GM10847 (cell line): ENCODE data around the gene PRKCE.

Source experiments
- POLR2A ChIP-seq: IDR thresholded peaks from 2 replicates; pipeline ENCODE4 v1.6.1; 2011; ENCODE audit not compliant: insufficient read length; ENCODE audit errors: extremely low read depth

PRKCE gene

DNA sequence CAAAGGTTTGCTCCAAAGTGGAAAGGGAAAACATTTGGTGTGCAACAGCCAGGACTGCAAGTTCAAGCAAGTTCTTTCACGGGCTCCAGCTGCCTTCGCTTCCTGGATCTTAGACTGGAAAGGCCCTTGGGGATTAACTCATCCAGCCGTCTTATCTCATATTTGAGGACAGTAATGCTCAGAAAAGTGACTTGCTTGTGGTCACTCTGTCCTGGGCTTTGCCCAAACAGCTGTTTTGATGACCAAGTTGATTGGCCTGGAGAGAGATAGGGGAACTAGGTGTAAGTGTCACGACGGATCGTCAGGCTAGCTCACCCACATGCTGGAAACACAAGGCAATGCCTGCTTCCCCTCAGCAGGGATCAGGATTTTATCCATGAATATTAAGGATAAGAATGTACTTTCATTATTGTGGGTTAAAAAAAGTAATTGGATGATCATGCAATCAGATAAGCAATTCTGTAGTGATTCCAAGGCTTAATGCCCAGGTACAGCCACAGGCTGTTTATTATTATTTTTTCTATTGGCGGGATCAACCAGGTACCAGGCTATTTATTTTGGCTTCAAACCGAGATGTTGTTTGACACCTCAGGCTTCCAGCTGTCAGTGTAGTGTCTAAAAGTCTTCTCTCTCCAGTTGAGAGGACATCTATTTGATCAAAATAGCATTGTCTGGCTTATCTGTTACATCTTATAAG, 483.2 kb downstream of the PRKCE start:
- no peak for TF ChIP-seq POLR2A

DNA sequence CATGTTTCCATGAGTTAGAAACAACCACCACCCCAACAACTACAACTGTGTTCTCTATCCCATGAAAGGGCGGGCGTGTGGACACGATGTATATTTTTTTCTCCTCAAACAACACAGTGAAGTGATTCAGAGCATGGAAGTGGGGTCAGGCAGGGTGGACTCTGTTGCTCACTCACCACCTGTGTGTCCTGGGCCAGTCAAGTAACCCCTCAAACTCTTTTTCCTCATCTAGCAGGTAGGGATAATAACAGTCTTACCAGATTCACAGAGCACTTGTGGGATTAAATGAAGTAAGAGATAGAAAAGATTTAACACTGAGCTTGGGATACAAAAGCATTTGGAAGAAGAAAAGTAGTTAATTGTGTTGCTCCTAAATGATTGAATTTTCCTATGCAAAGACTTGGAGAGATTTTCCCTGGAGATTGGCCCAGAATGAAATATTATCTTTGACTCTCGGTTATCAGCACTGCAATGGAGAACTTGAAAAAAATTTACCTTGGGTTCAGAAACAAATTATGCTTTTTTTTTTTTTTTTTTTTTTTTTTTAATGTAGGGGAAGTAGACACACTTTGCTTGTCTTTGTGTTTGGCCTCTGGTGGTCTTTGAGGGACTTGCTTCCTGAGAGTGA, 483.9 kb downstream of the PRKCE start:
- no peak for TF ChIP-seq POLR2A

DNA sequence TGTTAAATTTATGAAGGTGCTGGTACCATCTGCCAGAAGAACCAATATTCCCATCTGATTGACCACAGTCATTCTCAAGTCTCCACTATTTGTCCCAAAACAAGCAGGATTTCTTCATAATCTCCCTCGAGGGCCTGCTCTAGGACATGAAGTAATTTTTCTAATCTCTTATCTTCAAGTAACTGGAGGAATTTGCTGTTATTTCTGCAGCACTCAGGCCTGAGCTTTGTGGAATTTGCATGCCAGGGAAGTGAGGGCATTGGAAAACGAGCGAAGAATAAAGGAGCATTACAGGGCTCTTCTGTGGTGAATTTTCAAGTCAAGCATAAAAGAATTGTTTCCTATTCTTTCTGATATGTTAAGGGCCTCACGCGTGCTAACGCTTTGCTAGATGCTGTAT, 484.5 kb downstream of the PRKCE start:
- TF ChIP-seq POLR2A, result no peak

DNA sequence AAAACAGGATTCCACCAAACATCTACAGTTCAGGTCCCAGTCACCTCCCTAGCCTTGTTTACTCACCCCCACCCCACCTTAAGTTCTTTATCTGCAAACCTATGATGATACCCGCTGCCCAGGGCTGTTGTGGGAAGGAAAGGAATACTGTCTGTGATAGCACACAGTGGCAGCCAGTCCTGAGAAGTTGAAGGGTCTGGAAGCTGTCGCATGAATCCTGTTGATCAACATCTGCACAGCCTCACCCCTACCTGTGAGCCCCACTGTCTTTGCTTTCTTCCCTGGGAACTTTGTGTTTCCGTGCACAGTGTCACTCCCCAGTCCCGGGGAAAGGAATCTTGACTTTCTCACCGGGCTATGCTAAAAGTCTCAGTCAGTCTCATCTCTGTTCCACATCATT, 485.0 kb downstream of the PRKCE start:
- no peak for TF ChIP-seq POLR2A

DNA sequence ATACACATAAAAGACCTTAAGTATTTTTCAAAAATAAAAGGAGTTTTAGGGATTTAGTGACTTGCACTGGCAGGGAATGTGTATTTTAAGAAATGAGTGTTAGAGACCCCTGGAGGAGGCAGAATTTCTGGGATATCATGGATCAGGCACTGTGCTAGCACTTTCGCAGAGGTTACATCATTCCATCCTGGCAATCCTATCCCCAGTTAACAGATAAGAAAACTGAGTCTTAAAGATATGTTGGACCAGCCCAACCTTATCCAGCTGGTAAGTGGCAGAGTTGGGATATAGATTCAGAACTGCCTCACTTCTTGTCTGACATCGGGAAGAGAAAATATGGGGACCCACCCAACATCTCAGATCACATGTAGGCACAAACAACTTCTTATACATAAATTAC, 485.5 kb downstream of the PRKCE start:
- TF ChIP-seq POLR2A, result no peak

DNA sequence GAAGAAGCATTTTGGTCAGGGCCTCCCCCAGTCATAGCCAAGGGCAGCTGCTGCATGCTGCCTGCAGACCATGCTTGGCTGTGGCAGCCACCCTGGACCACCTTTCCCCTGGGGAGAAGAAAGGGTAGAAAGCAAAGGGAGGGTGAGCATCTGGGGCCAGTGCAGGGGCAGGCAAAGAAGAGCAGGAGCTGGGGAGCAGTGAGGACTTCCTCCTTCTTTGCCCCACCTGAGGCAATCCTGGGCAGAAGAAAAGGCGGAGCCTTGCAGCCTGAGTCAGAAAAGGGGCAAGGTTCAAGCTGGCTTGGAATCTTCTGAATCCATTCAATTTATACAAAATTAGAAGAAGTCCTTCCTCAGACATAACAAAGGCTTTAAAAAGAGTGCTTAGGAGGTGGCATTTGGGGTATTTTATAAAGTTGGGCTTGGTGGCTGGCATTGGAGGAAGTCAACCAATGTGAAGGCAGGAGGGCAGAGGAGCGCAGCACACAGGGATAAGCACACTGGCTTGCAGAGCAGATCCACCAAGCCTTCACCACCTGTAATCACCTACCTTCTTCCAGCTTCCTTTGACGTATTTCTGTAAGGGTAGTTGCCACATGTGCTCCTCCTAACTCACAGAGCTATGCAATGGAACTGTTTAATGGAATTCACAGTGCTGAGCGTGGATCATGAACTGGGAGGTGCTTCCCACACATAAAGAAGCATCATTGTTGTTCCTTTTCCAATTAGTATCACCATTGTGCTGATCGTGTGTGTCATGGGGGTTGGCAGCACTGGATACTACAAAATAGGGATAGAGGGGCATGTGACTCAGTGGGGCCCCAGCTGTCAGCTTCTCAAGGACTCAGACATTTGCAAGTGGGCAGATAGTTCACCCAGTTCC, 491.3 kb downstream of the PRKCE start:
- no peak for TF ChIP-seq POLR2A

DNA sequence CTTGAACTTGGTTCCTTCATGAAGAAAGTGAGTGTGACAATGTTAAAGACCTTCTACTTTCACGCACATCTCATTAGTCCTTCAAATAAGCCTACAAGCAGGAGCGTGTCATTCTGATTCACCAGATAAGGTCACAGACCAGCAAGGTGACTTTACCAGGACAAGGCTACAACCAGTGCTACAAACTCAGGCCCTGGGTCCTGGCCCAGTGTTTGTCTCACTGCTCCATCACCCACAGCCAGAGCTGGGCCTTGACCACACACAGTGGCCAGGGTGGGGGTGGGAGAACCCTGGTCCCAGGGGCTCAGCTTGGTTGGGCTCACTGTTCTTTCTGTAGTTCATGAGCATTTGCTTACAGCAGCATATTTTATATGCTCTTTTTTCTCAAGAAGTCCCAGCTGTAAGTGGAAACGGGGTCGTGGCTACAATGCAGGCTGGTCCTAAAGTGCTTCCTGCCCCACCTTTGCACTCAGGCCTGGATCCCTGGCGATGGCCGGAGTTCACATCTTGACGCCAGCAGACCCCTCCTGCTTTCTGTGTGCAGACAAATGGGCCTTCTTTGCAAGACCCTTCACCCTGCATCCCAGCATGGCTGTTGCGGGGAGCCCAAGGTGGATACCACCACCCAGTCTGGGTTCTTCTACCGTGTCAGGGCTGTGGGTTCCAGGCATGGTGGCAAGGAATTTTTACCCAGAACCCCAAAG, 492.1 kb downstream of the PRKCE start:
- TF ChIP-seq POLR2A, result no peak

DNA sequence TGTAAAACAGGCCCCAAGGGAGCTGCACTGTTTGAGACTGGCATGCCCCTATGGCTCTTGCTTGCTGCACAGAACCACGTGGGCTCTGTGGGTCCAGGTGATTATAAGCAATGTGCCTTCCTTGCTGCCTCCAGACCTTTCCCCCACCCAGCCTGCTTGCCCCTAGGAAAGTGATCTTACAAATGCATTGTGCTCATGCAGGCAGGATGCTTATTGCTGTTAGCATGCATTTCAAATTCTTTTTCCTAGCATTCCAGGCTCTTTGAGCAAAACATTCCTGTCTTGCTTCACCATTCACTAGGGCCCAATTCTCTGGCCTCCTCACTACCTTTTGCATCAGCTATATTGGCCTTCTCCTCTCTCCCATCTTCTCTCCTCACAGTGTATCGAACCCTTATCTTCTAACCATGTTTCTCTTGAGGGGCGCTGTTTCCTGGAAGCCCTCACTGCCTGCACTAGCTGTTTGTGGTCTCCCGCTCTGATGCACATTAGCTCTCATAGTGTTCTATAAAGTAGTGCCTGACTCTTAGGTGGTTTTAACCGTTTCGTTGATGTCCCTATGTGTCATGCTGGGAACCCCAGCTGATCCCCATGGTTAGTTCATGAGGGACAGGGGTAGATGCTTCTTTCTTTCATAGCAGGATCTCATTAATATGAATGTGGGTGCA, 492.8 kb downstream of the PRKCE start:
- no peak for TF ChIP-seq POLR2A

DNA sequence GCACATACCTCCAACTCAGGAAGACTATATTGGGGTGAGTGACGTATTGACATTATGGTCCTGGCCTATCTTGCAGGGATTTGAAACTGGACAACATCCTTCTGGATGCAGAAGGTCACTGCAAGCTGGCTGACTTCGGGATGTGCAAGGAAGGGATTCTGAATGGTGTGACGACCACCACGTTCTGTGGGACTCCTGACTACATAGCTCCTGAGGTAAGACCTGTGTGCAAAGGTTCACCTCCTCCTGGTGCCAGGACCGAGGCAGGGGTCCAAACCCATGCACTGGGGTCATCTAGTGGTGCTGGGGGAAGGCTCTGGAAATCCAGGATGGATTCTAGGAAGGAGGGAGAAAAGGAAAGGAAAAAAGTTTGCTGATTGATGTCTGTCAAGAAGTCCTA, 493.5 kb downstream of the PRKCE start:
- TF ChIP-seq POLR2A, result no peak

DNA sequence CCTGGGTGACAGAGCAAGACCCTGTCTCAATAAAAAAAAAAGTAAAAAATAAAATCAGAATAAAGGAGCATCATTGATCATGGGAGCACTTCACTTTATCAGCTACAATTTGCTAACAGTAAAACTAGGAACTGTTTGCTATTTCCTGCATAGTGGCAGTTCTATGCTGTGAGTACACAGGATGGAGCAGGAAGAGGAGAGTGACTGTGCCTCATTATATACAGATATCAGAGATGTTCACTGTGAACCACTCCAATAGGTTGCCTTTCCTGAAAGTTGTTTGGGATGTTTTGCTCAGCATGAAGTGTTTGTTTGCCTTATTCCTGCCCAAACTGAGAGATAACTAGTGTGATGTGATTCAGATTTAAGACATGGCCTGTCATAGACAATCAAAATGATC, 494.4 kb downstream of the PRKCE start:
- no peak for TF ChIP-seq POLR2A

DNA sequence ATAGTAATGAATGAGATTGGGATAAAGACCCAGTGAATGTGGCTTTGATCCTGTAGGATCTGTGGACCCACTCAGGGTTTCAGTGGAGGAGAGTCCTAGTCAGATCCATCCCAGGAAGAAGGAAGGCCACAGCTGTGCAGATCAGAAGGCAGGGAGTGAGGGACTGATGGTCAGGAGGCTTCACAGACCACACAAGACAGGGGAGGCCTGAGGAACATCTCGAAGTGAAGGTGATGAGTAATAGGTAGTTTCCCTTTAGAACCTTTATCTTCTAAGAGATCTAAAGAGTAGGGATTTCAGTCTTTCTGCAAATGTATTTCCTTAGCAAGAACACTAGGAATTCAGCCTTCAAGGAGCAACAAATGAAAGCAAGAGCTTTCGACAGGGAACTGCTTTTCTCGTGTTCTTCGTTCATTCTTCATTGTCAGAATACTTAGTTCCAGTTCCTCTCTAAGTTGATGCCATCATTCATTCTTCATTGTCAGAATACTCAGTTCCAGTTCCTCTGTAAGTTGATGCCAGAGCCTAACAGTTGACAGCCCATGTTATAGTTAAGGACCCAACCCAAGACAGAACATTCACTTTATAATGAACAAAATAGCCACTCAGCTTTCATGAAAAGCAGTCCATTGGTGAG, 495.5 kb downstream of the PRKCE start:
- no peak for TF ChIP-seq POLR2A

DNA sequence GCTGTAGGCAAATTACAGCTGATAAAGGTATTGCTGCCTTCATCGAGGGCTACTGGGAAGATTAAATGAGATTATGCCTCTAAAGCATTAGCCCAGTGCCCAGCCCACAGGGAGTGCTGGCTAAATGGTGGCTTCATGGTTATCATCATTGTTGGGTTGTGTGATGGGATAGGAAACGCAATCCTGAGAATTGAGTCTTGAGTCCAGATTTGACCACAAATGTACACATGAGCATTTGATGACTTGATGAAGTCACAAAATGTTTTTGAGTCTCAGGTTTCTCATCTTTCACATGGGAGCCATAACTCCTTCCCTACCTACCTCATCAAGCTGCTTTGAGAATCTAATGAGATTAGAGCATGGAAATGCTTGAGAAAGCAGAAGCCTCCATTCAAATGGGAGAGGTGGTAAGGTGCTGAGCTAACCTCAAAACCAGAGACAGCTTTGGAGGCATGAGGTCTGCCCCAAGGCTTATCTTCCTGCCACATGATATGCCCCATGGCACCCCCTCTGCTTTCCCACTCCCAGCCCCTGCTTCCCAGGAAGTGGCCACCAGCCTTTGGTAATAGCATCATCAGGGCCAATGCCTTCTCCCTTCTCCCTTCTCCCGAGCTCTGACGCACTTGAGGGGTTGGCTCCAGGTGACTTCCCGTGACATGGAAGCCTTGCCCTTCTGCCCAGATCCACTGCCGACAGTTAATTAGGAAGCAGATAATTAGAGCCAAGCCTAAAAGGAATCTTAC, 496.3 kb downstream of the PRKCE start:
- TF ChIP-seq POLR2A, result no peak

DNA sequence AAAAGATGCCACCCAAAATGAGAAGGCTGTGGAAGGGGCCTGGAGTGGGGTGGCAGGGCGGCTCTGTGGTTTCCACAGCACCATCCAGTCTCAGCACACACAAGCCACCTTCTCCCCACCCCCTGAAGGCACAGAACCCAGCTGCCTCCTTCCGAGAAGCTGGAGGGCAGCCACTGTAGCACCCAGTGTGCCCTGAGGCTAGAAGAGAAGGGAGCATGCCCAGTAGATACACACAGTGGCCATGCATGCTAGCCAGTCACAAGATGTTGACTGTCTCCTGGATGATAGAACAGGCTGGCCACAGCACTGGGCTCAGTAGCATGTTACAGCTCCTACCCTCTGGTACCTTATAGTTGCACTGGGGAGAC, 496.9 kb downstream of the PRKCE start:
- TF ChIP-seq POLR2A, result no peak

DNA sequence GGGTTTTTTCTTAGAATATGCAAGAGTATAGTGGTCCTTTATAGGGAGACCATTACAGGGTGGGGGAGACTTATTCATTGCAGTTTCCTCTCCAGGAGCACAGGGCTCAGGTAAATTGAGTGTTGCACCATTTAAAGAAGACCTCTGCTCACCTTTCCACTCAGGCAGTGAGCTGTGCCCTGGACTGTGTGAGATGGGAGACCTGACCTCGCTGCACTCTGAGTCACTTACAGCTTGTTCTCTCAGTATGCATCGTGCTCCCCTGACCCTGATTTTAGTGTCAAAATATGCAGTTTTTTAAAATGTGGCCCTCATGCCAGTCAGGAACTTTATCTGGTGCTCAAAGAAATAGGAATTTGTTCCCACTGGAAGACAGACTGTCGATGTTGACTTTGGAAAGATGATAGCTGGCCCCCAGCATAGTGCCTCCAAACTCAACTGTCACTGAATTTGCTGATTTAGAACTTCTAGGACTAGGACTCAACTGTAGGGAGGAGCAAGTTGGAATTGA, 499.0 kb downstream of the PRKCE start:
- no peak for TF ChIP-seq POLR2A
